Endometrial microvascular endothelial cells (primary cell): ENCODE measurements around the gene TCTN2. TPM values are rescaled to one million over a fixed set of nuclear protein-coding genes. Genes with fewer than 3 reads are reported as not detected.

Source experiments
- in situ Hi-C: cut with HindIII; loops from 2 replicates; pipeline ENCODE4 v1.10.0; 2017; ENCODE audit warnings: low sequenced_read_pairs, low pct_unique_long_range_greater_than_20kb; ENCODE audit errors: inconsistent ontology term
- total RNA-seq: library from RNA; depleted of rRNA; stranded (reverse); fragments of >200 nt; gene quantifications from one replicate; pipeline ENCODE4 v1.2.3, GENCODE V29; 2015; ENCODE audit errors: inconsistent ontology term

The TCTN2 gene
- total RNA-seq, 1 donor from 2014 or later: 4.1 TPM

- in situ Hi-C loops: no loop called here
Observed at GRCh38 chr12:123678981-123679380, 8.1 kb downstream of the TCTN2 start.

- in situ Hi-C loops: no loop called here
Observed at GRCh38 chr12:123681605-123682004, 10.7 kb downstream of the TCTN2 start.

DNA sequence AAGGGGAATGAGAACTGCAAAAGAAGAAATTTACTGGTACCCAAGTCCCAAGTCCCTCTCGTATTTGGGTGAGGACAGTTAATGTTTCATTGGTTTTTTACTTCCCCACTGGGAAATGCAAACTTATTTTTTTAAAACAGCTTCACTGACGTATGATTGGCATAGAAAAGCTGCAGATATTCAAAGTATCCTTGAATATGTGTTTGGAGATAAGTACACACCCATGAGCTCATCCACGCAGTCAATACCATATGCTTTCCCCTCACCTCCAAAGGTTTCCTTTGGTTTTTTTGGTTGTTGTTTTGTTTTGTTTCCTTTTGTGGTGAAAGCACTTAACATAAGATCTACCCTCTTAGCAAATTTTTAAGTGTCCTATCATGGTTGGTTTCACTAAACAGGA is 13.1 kb downstream of the TCTN2 start:
- in situ Hi-C loops: no loop called here

- in situ Hi-C loops: no loop called here
Observed at GRCh38 chr12:123686636-123687190, 15.8 kb downstream of the TCTN2 start.

GRCh38 chr12:123690191-123690840 is 19.4 kb downstream of the TCTN2 start:
- in situ Hi-C loops: no loop called here

- in situ Hi-C loops: no loop called here
Observed at GRCh38 chr12:123696207-123696606, 25.3 kb downstream of the TCTN2 start.

DNA sequence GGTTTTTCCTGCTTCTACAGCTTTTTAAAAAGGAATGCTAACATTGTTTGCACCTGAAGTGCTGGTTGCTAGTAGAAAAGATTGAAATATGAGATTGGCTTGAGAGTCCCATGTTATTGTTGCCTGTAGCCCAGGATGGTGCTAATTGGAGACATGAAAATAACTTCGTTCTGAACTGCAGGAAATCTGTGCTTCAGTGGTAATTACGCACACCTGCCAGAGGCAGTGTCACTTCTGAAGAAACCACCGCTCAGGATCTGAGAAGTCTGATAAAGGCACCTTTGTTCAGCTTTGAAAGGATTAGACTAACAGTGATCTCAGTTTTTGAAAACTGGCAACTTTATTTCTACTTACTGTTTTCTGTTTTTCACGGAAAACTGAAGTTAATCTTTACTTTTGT is 25.7 kb downstream of the TCTN2 start:
- in situ Hi-C loops: no loop called here

DNA sequence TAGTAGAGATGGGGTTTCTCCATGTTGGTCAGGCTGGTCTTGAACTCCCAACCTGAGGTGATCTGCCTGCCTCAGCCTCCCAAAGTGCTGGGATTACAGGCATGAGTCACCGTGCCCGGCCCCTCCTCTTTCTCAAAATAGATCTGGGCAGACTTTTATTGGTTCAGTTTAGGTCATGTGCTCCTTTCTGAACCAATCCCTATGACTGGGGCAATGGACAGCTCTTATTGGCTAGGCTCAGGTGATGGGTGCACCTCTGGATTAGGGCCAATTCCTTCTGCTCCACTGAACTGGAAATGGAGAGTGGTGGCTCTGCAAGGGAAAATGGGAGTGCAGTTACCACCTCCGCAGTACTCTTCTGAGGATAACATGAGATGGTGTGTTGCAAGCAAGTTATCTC is 35.0 kb downstream of the TCTN2 start:
- in situ Hi-C loops: no loop called here

GRCh38 chr12:123707466-123707865 is 36.6 kb downstream of the TCTN2 start:
- in situ Hi-C loops: no loop called here

DNA sequence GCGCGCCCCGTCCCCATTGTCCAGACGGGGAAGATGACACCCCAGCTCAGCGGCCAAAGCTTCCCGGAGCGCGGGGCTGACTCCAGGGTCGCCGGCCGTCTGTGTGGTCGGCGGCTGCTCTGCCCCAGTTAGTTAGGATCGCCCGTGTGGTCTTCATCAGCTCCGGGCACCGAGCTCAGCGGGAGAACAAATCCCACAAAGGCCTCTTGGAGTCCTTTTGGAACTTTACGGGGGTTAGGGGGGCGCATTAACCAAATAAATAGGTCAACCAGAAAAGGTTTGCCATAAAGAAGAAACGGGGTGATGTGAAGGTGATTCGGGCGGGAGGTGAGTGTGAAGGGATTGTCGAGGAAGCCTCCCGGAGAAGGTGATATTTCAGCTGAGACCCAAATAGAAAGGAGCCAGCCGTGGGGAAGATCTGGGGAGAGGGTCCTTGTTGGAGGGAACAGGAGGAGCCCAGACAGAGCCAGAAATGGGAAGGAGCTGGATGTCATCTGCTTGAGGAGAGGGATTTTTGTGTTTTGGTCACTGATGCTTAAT is 41.9 kb downstream of the TCTN2 start:
- in situ Hi-C loops: no loop called here

DNA sequence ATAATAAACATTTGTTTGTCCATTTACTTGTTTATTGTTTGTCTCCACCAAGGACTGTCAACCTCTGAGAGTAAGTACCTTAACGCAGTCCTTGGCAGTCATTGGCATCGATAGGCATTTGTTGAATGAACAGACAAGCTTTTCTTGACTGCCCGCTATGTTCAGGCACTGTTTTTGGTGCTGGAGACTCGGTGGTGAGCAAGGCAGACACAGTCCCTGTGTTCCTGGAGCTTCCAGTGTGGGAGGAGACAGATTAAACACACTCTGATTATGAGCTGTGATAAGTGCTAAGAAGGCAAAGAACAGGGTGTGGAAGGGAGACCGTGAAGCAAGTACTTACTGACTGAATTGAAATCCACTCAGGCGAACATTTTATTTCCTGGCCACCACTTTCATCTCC is 42.5 kb downstream of the TCTN2 start:
- in situ Hi-C loops: no loop called here

- in situ Hi-C loops: no loop called here
Observed at GRCh38 chr12:123713823-123714585, 43.1 kb downstream of the TCTN2 start.

DNA sequence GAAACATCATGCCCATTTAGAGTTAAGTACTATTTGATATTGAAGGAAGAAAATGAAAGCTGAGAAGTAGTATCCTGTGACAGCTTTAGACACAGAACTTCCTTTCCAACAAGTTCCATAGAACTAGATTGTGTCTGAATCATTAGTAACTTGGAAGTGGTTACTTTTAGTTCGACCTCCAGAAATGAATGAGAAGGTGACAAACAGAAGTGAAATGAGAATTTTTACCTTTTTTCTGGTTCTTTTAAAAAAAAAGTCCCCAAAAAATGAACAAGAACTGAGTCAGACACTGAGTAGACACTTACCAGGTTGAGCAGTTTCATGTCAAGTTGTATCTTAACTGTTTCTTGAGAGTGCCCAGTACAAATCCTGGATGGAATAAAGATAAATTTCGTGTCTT is 44.3 kb downstream of the TCTN2 start:
- in situ Hi-C loops: no loop called here

DNA sequence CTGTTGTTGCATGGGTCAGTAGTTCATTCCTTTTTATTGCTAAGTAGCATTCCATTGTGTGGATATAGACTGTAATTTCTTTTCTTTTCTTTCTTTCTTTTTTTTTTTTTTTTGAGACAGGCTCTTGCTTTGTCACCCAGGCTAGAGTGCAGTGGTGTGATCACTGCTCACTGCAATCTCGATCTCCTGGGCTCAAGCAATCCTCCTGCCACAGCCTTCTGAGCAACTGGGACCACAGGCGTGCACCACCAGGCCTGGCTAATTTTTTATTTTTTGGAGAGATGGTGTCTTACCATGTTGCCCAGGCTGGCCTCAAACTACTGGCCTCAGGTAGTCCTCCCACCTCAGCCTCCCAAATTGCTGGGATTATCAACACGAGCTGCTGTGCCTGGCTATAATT is 46.4 kb downstream of the TCTN2 start:
- in situ Hi-C loops: no loop called here

GRCh38 chr12:123720141-123720814 is 49.4 kb downstream of the TCTN2 start:
- in situ Hi-C loops: no loop called here

DNA sequence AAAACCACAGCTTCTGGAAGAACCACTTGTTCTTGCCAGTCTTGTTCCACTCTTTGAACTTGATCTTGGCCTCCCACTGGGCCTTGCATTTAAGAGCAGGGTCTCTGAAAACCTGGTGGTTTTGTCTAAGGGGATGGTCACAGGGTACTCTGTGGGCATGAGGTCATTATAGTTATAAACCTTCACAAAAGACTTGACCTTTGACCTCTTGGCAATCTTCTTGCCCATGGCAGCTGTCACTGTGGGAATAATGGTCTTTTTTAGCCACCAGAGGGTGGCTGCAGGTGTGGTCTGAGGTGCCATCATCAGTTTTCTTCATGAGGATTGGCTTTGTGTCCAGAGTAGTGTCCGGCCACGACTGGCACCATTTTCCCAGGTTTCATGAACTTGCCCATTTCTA is 50.3 kb downstream of the TCTN2 start:
- in situ Hi-C loops: no loop called here

DNA sequence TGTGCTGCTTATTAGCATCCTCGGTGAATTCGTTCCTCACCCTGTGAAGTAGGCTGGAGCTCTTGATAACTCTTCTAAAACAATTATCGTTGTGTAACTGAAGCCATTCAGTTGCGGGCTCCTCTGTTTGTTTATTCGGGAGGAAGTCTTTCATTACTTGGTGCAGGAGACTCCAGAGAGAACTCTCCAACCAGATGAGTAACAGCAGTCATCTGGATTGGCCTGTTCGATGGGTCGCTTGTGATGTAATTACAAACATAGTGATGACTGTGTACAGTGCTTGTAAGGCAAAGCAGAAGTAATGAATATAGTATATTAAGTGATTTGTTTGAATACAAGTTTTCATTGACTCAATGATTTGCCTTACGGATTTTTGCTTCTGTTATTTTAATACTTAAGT is 52.1 kb downstream of the TCTN2 start:
- in situ Hi-C loops: no loop called here

DNA sequence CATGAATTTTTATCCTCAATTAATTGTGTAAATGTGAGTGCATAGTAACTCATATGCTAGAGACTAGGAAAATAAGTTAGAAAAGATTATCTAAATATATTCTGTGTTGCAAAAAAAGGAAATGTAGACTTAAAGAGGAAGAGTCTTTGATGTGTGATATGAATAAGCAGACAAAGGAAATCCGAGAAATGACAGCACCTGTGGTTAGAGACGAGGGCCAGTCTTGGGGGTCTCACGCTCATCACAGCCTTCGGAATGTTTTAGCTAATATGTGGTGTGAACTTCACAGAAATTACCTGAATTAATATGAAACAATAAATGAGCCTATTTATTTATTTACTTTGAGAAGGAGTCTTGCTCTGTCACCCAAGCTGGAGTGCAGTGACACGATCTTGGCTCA is 52.9 kb downstream of the TCTN2 start:
- in situ Hi-C loops: no loop called here

DNA sequence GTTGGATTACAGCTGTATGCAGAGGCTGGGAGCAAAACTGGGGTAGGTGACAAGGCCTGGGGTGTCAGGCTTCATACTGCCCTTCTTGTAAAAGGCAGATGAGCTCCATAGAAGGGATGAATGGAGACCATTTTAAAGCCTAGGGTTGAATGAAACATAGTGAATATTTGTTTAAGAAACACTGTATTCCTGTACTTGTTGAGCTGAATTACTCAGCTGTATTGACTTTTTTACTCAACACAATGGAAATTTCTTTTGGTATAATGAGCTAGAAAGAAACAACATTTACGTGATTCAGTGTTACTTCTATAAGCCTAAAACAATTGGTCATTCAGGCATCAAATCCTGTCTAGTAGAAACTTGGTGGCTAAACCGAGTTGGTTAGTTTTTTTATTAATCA is 55.3 kb downstream of the TCTN2 start:
- in situ Hi-C loops: no loop called here

DNA sequence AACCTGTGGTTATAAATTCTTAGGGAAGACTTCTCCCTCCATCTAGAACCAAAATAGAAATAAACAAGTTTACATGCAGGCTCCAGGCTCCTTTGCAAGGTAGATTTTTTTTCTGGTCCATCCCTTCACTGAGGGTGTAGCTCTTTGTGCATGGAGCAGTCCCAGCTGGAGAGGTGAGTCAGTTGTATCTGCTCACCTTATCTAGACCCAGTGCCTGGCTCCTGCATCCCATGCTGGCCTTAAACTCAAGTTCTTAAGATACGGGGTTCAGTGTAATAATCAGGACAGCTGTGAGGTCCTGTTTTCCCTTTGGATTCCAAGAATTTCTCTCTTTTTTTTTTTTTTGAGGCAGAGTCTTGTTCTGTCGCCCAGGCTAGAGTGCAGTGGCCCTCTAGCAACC is 56.0 kb downstream of the TCTN2 start:
- in situ Hi-C loops: no loop called here
